ENCODE results near the gene MYO7A.

GRCh38 chr11:77203901-77204753, 76.1 kb downstream of the MYO7A start:
- TF ChIP-seq CTCF (IDR thresholded peaks at IDR 0.05; ENCODE audit: control extremely low read depth in 1 of 3, insufficient read depth in 1 of 3, low read depth in 1 of 3, low read length in 3 of 3) (no peak), CBX5 (IDR thresholded peaks at IDR 0.05; ENCODE audit: low read depth, low read length) (no peak), YY1 (IDR thresholded peaks at IDR 0.05; ENCODE audit: low read depth, low read length) (no peak), MAFK (IDR thresholded peaks at IDR 0.05; ENCODE audit: low read depth, low read length) (no peak), POLR2A (IDR thresholded peaks at IDR 0.05; ENCODE audit: control extremely low read depth in 1 of 2, low read depth in 2 of 2, low read length in 2 of 2) (no peak), CEBPB (IDR thresholded peaks at IDR 0.05; ENCODE audit: low read depth, low read length) (no peak), POLR2AphosphoS5 (IDR thresholded peaks at IDR 0.05; ENCODE audit: low read depth, low read length) (no peak), ZNF274 (IDR thresholded peaks at IDR 0.05; ENCODE audit: borderline replicate concordance, extremely low read depth, low read length) (no peak), JUND (IDR thresholded peaks at IDR 0.05; ENCODE audit: low read length) (no peak)
